Parathyroid adenoma (tissue), 2 donors: Measurements from ENCODE around the gene FNDC11.
A peak's percentile ranks its signal among the peaks of the same experiment; 100 is the strongest.

ENCODE experiments used
- H2AFZ ChIP-seq: fragments of 300-600 bp; sonication (generic); one replicate; pipeline ENCODE4 v1.7.0; 2017; ENCODE audit warnings: antibody characterized with exemption, mild to moderate bottlenecking
- H3K27ac ChIP-seq: fragments of 300-600 bp; sonication (generic); one replicate; pipeline ENCODE4 v1.7.0; 2017
- H3K27me3 ChIP-seq: fragments of 300-600 bp; sonication (generic); one replicate; pipeline ENCODE4 v1.7.0; 2017; ENCODE audit warnings: low read length; ENCODE audit not compliant: control insufficient read depth, insufficient read depth
- H3K36me3 ChIP-seq: fragments of 300-600 bp; sonication (generic); one replicate; pipeline ENCODE4 v1.7.0; 2017; ENCODE audit warnings: low read length; ENCODE audit not compliant: control insufficient read depth, insufficient read depth
- H3K4me1 ChIP-seq: fragments of 300-600 bp; sonication (generic); one replicate; pipeline ENCODE4 v1.7.0; 2017; ENCODE audit warnings: control low read depth
- H3K4me2 ChIP-seq: fragments of 300-600 bp; sonication (generic); one replicate; pipeline ENCODE4 v1.7.0; 2017; ENCODE audit warnings: low read length
- H3K4me3 ChIP-seq: fragments of 300-600 bp; sonication (generic); one replicate; pipeline ENCODE4 v1.7.0; 2017; ENCODE audit warnings: low read depth, low read length
- H3K79me2 ChIP-seq: fragments of 300-600 bp; sonication (generic); one replicate; pipeline ENCODE4 v1.7.0; 2017; ENCODE audit warnings: control low read depth
- H3K9ac ChIP-seq: fragments of 300-600 bp; sonication (generic); one replicate; pipeline ENCODE4 v1.7.0; 2017; ENCODE audit warnings: mild to moderate bottlenecking
- H3K9me3 ChIP-seq: fragments of 300-600 bp; sonication (generic); one replicate; pipeline ENCODE4 v1.7.0; 2017; ENCODE audit warnings: low read length; ENCODE audit not compliant: control insufficient read depth
- TF ChIP-seq, protein P1 (sequence below): fragments of 300-600 bp; sonication (generic); IDR thresholded peaks from one replicate; pipeline ENCODE4 v1.7.0; 2017; ENCODE audit warnings: antibody characterized with exemption, mild to moderate bottlenecking
- donor health status: primary hyperparathyroidism.

Gene FNDC11

DNA sequence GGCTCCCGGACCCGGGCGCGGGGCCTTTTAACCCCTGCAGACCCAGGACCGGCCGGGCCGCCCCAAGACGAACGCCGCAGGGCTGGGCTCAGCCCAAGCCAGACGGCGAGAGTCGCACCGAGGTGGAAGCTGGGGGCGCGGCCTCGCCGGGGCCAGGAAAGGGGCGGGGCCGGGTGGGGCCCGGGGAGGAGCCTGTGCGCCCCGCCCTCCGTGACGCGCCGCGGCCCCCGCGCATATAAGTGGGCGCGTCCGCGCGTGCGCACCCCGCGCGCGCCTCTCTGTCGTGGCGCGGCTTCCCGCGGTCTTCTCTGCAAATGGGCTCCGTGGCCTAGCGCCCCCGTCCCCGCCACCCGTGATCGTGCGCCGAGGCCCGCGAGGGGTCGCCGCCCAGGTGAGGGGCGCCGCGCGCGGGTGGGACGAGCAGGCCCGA is 33.4 kb upstream of the FNDC11 start, which contains the start of gene PPDPF:
Gene PPDPF (plus strand): TSS at position 262 of the 430 bp plus-strand sequence. CDS start 544 bp downstream, outside the sequence.
- Histone ChIP-seq H3K36me3 (no peaks in the 10 kb centered on the region), H3K4me3 (peak within 1 kb of the TSS; percentile 77), H3K9me3 (no peaks in the 10 kb centered on the region), H3K4me1 (peaks cover 8% of the 10 kb centered on the region), H3K9ac (peak within 1 kb of the TSS; percentile 33), H3K4me2 (peak within 1 kb of the TSS; percentile 95), H3K79me2 (no peaks in the 10 kb centered on the region), H2AFZ (peak within 1 kb of the TSS; percentile 97), H3K27me3 (no peaks in the 10 kb centered on the region), H3K27ac (peak within 1 kb of the TSS; percentile 71)
- TF ChIP-seq, protein P1, sequence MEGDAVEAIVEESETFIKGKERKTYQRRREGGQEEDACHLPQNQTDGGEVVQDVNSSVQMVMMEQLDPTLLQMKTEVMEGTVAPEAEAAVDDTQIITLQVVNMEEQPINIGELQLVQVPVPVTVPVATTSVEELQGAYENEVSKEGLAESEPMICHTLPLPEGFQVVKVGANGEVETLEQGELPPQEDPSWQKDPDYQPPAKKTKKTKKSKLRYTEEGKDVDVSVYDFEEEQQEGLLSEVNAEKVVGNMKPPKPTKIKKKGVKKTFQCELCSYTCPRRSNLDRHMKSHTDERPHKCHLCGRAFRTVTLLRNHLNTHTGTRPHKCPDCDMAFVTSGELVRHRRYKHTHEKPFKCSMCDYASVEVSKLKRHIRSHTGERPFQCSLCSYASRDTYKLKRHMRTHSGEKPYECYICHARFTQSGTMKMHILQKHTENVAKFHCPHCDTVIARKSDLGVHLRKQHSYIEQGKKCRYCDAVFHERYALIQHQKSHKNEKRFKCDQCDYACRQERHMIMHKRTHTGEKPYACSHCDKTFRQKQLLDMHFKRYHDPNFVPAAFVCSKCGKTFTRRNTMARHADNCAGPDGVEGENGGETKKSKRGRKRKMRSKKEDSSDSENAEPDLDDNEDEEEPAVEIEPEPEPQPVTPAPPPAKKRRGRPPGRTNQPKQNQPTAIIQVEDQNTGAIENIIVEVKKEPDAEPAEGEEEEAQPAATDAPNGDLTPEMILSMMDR, result no peak

GRCh38 chr20:63520934-63521601 is 32.9 kb upstream of the FNDC11 start:
- Histone ChIP-seq H3K4me3 (peak overlapping the region; percentile 77), H3K9me3 (no peaks in the 10 kb centered on the region), H2AFZ (peak overlapping the region; percentile 52), H3K4me2 (peak overlapping the region; percentile 85), H3K36me3 (no peaks in the 10 kb centered on the region), H3K79me2 (no peaks in the 10 kb centered on the region), H3K27me3 (no peaks in the 10 kb centered on the region), H3K9ac (peak overlapping the region; percentile 33), H3K27ac (peak overlapping the region; percentile 71), H3K4me1 (peaks cover 8% of the 10 kb centered on the region)
- TF ChIP-seq, protein P1, result no peak

- Histone ChIP-seq H2AFZ (no peak overlapping the region), H3K27me3 (no peaks in the 10 kb centered on the region), H3K4me1 (peaks cover 8% of the 10 kb centered on the region), H3K27ac (no peak overlapping the region), H3K79me2 (no peaks in the 10 kb centered on the region), H3K4me2 (peak overlapping the region; percentile 85), H3K9ac (no peak overlapping the region), H3K9me3 (no peaks in the 10 kb centered on the region), H3K4me3 (peak overlapping the region; percentile 77), H3K36me3 (no peaks in the 10 kb centered on the region)
- TF ChIP-seq, protein P1, result no peak
These were observed 32.4 kb upstream of the FNDC11 start for GRCh38 chr20:63521602-63522001.

- Histone ChIP-seq H3K4me2 (peak overlapping the region; percentile 51), H3K4me3 (no peak overlapping the region), H3K9ac (no peak overlapping the region), H3K79me2 (no peaks in the 10 kb centered on the region), H2AFZ (no peak overlapping the region), H3K9me3 (no peaks in the 10 kb centered on the region), H3K36me3 (no peaks in the 10 kb centered on the region), H3K27ac (no peak overlapping the region), H3K4me1 (peaks cover 8% of the 10 kb centered on the region), H3K27me3 (no peaks in the 10 kb centered on the region)
- TF ChIP-seq, protein P1, result no peak
These were observed 31.7 kb upstream of the FNDC11 start for GRCh38 chr20:63522091-63522868.
